Effector memory CD4-positive, alpha-beta T cell (primary cell): Measurements from ENCODE around the gene AP3S2.
"Not testable (repeated sequence)": the region's sequence is repeated elsewhere in the genome, so short reads cannot be mapped to it uniquely, and the experiment has no call there.

Source experiments
- DNase-seq, 3 donors: peaks; one replicate each; pipeline ENCODE4 v3.0.0-alpha.2; 2020
- H3K27ac ChIP-seq: 2 replicates; pipeline ENCODE4 v1.7.0; 2013; ENCODE audit warnings: mild to moderate bottlenecking, low read length, moderate library complexity; ENCODE audit not compliant: insufficient read depth, poor library complexity, severe bottlenecking
- H3K27me3 ChIP-seq: replicated peaks from 2 replicates; pipeline ENCODE4 v1.7.0; 2013; ENCODE audit warnings: mild to moderate bottlenecking, low read length; ENCODE audit not compliant: insufficient read depth, control insufficient read depth, poor library complexity, severe bottlenecking
- H3K36me3 ChIP-seq: 2 replicates; pipeline ENCODE4 v1.7.0; 2013; ENCODE audit warnings: mild to moderate bottlenecking, low read length, moderate library complexity; ENCODE audit not compliant: control insufficient read depth, insufficient read depth
- H3K4me1 ChIP-seq: 2 replicates; pipeline ENCODE4 v1.7.0; 2013; ENCODE audit warnings: low read length, mild to moderate bottlenecking; ENCODE audit not compliant: control insufficient read depth, insufficient read depth, poor library complexity, severe bottlenecking
- H3K4me3 ChIP-seq: 2 replicates; pipeline ENCODE4 v1.7.0; 2013; ENCODE audit warnings: low read length, low read depth, mild to moderate bottlenecking; ENCODE audit not compliant: insufficient read depth, poor library complexity, severe bottlenecking
- H3K9me3 ChIP-seq: 2 replicates; pipeline ENCODE4 v1.7.0; 2013; ENCODE audit warnings: mild to moderate bottlenecking, low read length, moderate library complexity; ENCODE audit not compliant: control insufficient read depth

AP3S2 gene

GRCh38 chr15:89854863-89855262 is 38.9 kb downstream of the AP3S2 start:
- H3K27ac ChIP-seq, H3K27me3 ChIP-seq, H3K4me3 ChIP-seq, H3K9me3 ChIP-seq, DNase-seq, H3K4me1 ChIP-seq: not testable (repeated sequence)
- H3K36me3 ChIP-seq: peaks cover 12% of the 10 kb centered on the region

GRCh38 chr15:89852342-89852995 is 41.3 kb downstream of the AP3S2 start:
- H3K27me3 ChIP-seq: no peaks in the 10 kb centered on the region
- no peak overlapping the region for H3K27ac ChIP-seq
- no peak overlapping the region for H3K4me3 ChIP-seq
- peaks cover 14% of the 10 kb centered on the region for H3K36me3 ChIP-seq
- DNase-seq: no peak
- no peaks in the 10 kb centered on the region for H3K4me1 ChIP-seq
- no peaks in the 10 kb centered on the region for H3K9me3 ChIP-seq

- Histone ChIP-seq H3K4me1 (no peaks in the 10 kb centered on the region), H3K36me3 (peaks cover 14% of the 10 kb centered on the region), H3K4me3 (no peak overlapping the region), H3K9me3 (no peaks in the 10 kb centered on the region), H3K27ac (no peak overlapping the region), H3K27me3 (no peaks in the 10 kb centered on the region)
- no peak for DNase-seq
Observed at GRCh38 chr15:89851673-89852341, 42.0 kb downstream of the AP3S2 start.

GRCh38 chr15:89848970-89849292 is 44.9 kb downstream of the AP3S2 start:
- no peak for DNase-seq
- H3K27me3 ChIP-seq: no peaks in the 10 kb centered on the region
- no peak overlapping the region for H3K27ac ChIP-seq
- H3K36me3 ChIP-seq: peaks cover 14% of the 10 kb centered on the region
- H3K4me1 ChIP-seq: no peaks in the 10 kb centered on the region
- H3K9me3 ChIP-seq: no peaks in the 10 kb centered on the region
- no peak overlapping the region for H3K4me3 ChIP-seq

- Histone ChIP-seq H3K4me1 (no peaks in the 10 kb centered on the region), H3K9me3 (no peaks in the 10 kb centered on the region), H3K4me3 (no peak overlapping the region), H3K36me3 (peaks cover 11% of the 10 kb centered on the region), H3K27me3 (no peaks in the 10 kb centered on the region), H3K27ac (no peak overlapping the region)
- DNase-seq: no peak
Observed at GRCh38 chr15:89847101-89847500, 46.7 kb downstream of the AP3S2 start.

GRCh38 chr15:89845305-89845893 is 48.4 kb downstream of the AP3S2 start:
- H3K4me1 ChIP-seq: no peaks in the 10 kb centered on the region
- H3K27ac ChIP-seq: no peak overlapping the region
- H3K36me3 ChIP-seq: peaks cover 16% of the 10 kb centered on the region
- H3K4me3 ChIP-seq: no peak overlapping the region
- DNase-seq: no peak
- no peaks in the 10 kb centered on the region for H3K27me3 ChIP-seq
- no peaks in the 10 kb centered on the region for H3K9me3 ChIP-seq

- Histone ChIP-seq H3K27me3 (no peaks in the 10 kb centered on the region), H3K4me1 (no peaks in the 10 kb centered on the region), H3K4me3 (no peak overlapping the region), H3K36me3 (peaks cover 15% of the 10 kb centered on the region), H3K27ac (no peak overlapping the region), H3K9me3 (no peaks in the 10 kb centered on the region)
- DNase-seq: no peak
Observed at GRCh38 chr15:89841962-89842361, 51.8 kb downstream of the AP3S2 start.

- DNase-seq: no peak
- H3K27me3 ChIP-seq: no peaks in the 10 kb centered on the region
- no peak overlapping the region for H3K27ac ChIP-seq
- H3K4me3 ChIP-seq: no peak overlapping the region
- no peaks in the 10 kb centered on the region for H3K4me1 ChIP-seq
- H3K9me3 ChIP-seq: no peaks in the 10 kb centered on the region
- peaks cover 21% of the 10 kb centered on the region for H3K36me3 ChIP-seq
Observed at GRCh38 chr15:89841306-89841705, 52.5 kb downstream of the AP3S2 start.

- no peak overlapping the region for H3K27ac ChIP-seq
- H3K4me3 ChIP-seq: no peak overlapping the region
- peaks cover 33% of the 10 kb centered on the region for H3K36me3 ChIP-seq
- no peaks in the 10 kb centered on the region for H3K9me3 ChIP-seq
- DNase-seq: no peak
- H3K4me1 ChIP-seq: no peaks in the 10 kb centered on the region
- no peaks in the 10 kb centered on the region for H3K27me3 ChIP-seq
Observed at GRCh38 chr15:89839167-89839810, 54.5 kb downstream of the AP3S2 start.

GRCh38 chr15:89837830-89838178 is 56.0 kb downstream of the AP3S2 start:
- no peak for DNase-seq
- no peaks in the 10 kb centered on the region for H3K4me1 ChIP-seq
- no peak overlapping the region for H3K27ac ChIP-seq
- H3K9me3 ChIP-seq: no peaks in the 10 kb centered on the region
- H3K4me3 ChIP-seq: no peak overlapping the region
- no peaks in the 10 kb centered on the region for H3K27me3 ChIP-seq
- H3K36me3 ChIP-seq: peaks cover 36% of the 10 kb centered on the region
